Kidney epithelial cell (primary cell): ENCODE measurements around the gene RNU5B-1. TPM values are rescaled to one million over a fixed set of nuclear protein-coding genes. Genes with fewer than 3 reads are reported as not detected.

Experiments
- DNase-seq: peaks from one replicate; pipeline ENCODE4 v3.0.0-alpha.2; 2010; ENCODE audit warnings: low read depth
- H3K27me3 ChIP-seq: 2 replicates; pipeline ENCODE4 v1.6.0; 2011; ENCODE audit warnings: low read length; ENCODE audit not compliant: control insufficient read depth, insufficient read depth
- H3K36me3 ChIP-seq: 2 replicates; pipeline ENCODE4 v1.5.1; 2011; ENCODE audit warnings: low read length; ENCODE audit not compliant: control insufficient read depth, insufficient read depth
- H3K4me3 ChIP-seq: 2 replicates; pipeline ENCODE4 v1.5.1; 2011; ENCODE audit warnings: low read depth, mild to moderate bottlenecking, control low read depth, low read length
- total RNA-seq: library from RNA; depleted of rRNA; stranded (reverse); fragments of >200 nt; gene quantifications from 2 replicates; pipeline ENCODE4 v1.2.3, GENCODE V29; 2015
- TF ChIP-seq, protein P1 (sequence below): IDR thresholded peaks from 2 replicates; pipeline ENCODE4 v1.5.1; 2011; ENCODE audit warnings: mild to moderate bottlenecking, moderate library complexity, low read length, control low read depth, inconsistent platforms; ENCODE audit not compliant: insufficient read depth, poor library complexity, severe bottlenecking

RNU5B-1 gene
- total RNA-seq, 1 donor from 2014 or later: not detected

- TF ChIP-seq, protein P1, sequence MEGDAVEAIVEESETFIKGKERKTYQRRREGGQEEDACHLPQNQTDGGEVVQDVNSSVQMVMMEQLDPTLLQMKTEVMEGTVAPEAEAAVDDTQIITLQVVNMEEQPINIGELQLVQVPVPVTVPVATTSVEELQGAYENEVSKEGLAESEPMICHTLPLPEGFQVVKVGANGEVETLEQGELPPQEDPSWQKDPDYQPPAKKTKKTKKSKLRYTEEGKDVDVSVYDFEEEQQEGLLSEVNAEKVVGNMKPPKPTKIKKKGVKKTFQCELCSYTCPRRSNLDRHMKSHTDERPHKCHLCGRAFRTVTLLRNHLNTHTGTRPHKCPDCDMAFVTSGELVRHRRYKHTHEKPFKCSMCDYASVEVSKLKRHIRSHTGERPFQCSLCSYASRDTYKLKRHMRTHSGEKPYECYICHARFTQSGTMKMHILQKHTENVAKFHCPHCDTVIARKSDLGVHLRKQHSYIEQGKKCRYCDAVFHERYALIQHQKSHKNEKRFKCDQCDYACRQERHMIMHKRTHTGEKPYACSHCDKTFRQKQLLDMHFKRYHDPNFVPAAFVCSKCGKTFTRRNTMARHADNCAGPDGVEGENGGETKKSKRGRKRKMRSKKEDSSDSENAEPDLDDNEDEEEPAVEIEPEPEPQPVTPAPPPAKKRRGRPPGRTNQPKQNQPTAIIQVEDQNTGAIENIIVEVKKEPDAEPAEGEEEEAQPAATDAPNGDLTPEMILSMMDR: no peak
- peaks cover 10% of the 10 kb centered on the region for H3K27me3 ChIP-seq
- H3K36me3 ChIP-seq: no peaks in the 10 kb centered on the region
- H3K4me3 ChIP-seq: no peak overlapping the region
- DNase-seq: no peak
Measured at GRCh38 chr15:65310431-65311137, 6.1 kb downstream of the RNU5B-1 start.

- Histone ChIP-seq H3K36me3 (no peaks in the 10 kb centered on the region), H3K4me3 (no peak overlapping the region), H3K27me3 (peaks cover 13% of the 10 kb centered on the region)
- no peak for DNase-seq
- TF ChIP-seq, protein P1: no peak
Measured at GRCh38 chr15:65311760-65312159, 7.3 kb downstream of the RNU5B-1 start.

DNA sequence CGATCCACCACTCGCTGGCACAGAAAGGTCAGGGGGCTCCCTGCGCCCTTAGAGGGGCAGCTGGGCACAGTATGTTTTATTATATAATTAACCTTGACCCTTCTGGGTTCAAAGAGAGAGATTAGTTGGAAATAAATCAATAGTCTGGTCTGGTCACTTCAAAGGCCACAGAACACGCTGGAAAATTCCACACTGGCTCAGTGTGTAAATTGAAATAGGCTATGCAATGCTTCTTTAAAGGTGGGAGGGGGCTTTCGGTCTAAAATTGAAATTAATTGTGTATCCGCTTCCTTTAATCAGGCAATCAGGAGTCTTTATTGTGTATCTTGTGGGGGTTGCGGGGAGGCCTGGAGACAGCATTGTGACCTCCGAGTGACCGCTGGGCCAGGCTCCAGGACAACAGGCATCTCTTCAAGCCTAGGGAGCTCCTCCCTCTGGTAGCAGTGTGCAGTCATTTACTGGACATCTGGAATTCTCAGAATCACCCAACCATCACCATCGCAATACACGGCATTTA lies 8.0 kb downstream of the RNU5B-1 start:
- DNase-seq: no peak
- Histone ChIP-seq H3K36me3 (no peaks in the 10 kb centered on the region), H3K4me3 (no peak overlapping the region), H3K27me3 (peaks cover 13% of the 10 kb centered on the region)
- TF ChIP-seq, protein P1: no peak

DNA sequence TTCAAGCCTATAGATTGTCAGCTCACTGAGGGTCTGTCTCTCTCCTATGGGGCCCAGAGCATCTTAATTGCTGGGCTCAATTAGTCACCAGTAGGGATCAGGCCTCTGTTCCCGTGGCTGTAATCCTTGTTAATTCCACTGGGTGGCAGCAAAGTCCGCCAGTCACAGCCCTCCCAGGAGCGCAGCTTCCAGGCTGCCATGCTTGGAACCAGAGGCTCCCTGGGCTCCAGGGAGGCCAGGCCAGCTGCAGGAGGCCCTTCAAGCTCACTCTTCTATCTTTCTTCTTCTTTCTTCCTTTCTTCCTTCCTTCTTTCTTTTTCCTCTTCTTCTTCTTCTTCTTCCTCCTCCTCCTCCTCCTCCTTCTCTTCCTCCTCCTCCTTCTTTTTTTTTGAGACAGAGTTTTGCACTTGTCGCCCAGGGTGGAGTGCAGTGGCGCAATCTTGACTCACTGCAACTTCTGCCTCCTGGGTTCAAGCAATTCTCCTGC lies 14.4 kb downstream of the RNU5B-1 start:
- TF ChIP-seq, protein P1: peak; percentile 76
- H3K27me3 ChIP-seq: peaks cover 17% of the 10 kb centered on the region
- no peaks in the 10 kb centered on the region for H3K36me3 ChIP-seq
- DNase-seq: no peak
- H3K4me3 ChIP-seq: no peak overlapping the region

- peaks cover 10% of the 10 kb centered on the region for H3K27me3 ChIP-seq
- TF ChIP-seq, protein P1: no peak
- H3K4me3 ChIP-seq: no peak overlapping the region
- H3K36me3 ChIP-seq: no peaks in the 10 kb centered on the region
- no peak for DNase-seq
Measured at GRCh38 chr15:65323071-65323511, 18.6 kb downstream of the RNU5B-1 start.
